AG09319 (cell line): ENCODE data around the gene HOMEZ.

Experiments
- DNase-seq: peaks from one replicate; pipeline ENCODE4 v3.0.0-alpha.2; 2010; ENCODE audit warnings: low read depth; ENCODE audit errors: extremely low read depth
- TF ChIP-seq, protein P1 (sequence below): IDR thresholded peaks from 2 replicates; pipeline ENCODE4 v1.5.1; 2011; ENCODE audit warnings: low read depth, mild to moderate bottlenecking, inconsistent platforms, low read length, moderate library complexity

Gene HOMEZ

DNA sequence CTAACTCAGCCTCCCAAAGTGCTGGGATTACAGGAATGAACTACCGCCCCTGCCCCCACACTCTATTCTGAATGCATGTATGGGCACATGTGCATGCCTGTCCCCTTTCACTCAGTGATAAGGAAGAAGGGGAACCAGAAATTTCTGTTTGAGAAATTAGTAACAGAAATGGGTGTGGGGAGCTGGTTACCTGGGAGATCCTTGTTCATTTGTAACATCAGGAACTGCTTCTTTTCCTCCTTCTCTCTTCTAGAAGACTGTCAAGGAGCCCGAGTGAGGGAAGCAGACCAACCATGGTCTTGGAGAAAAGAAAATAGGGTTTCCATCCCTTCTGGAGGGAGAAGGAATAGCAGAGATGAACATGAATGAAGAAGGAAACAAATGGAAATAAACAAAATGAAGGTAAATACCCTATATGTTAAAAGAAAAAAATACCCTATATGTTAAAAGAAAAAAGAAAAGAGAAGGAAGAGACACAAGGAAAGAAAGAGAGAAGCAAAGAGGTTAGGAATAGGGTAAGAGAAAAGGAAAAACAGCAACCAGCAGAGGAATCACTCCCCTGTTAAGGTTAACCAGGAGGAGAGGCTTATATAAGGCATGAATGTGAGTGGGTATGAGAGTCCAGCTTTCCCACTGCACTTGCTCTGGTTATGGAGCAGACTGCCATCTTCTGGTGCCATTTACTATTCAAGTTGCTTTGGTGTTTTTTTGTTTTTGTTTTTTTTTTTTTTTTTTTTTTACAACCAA, 13.5 kb upstream of the HOMEZ start:
- DNase-seq, result no peak
- TF ChIP-seq, protein P1, sequence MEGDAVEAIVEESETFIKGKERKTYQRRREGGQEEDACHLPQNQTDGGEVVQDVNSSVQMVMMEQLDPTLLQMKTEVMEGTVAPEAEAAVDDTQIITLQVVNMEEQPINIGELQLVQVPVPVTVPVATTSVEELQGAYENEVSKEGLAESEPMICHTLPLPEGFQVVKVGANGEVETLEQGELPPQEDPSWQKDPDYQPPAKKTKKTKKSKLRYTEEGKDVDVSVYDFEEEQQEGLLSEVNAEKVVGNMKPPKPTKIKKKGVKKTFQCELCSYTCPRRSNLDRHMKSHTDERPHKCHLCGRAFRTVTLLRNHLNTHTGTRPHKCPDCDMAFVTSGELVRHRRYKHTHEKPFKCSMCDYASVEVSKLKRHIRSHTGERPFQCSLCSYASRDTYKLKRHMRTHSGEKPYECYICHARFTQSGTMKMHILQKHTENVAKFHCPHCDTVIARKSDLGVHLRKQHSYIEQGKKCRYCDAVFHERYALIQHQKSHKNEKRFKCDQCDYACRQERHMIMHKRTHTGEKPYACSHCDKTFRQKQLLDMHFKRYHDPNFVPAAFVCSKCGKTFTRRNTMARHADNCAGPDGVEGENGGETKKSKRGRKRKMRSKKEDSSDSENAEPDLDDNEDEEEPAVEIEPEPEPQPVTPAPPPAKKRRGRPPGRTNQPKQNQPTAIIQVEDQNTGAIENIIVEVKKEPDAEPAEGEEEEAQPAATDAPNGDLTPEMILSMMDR, result peak; percentile 34

DNA sequence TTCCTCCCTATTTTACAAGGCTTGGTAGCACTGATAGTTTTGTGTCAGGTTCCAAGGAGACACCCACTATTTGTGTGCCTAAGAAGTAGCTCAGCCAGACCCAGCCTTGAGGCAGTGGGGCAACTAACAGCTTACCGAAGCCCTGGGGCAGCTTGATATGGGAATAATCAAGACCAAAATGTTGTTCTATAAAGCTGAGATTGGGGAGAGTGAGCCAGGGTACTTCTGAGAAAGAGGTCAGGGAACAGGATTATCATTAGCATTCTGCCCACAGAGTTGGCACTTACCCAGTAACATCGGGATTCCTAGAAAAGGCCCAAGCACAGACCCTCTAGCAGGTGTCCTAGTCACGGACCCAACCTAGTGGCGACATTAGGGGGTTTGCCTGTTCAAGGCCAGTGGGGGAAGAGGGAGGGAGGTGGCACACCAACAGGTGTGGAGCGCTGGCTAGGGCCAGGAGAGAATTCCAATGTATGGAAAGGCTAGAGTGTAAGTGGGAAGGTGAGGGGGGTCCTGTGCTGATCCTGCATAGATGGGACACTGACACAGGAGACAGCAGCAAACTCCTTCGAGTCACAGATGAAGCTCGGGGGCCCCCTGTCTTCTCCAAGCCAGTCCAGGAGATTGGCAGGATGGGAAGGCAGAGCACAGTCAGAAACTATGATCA, 11.8 kb upstream of the HOMEZ start:
- DNase-seq, result no peak
- TF ChIP-seq, protein P1, result no peak

DNA sequence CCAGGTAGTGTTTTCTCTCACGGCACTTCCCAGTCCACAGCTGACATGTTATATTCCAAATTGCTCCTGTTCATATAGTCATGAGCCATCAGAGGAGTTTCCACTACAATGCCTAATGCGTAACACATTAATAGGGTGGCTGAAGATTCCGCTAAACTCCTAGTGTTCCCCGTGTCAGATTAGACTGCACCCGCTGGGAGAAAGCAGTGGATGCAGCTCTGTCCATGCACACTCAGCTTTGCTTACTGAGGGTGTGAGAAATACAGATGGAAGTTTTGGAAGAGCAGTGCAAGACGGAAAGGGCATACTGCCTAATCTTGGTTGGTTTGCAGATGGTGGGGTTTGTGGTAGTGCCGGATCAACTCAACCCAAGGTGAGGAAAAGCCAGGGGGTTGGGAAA, 11.2 kb upstream of the HOMEZ start:
- TF ChIP-seq, protein P1, result no peak
- DNase-seq, result no peak

DNA sequence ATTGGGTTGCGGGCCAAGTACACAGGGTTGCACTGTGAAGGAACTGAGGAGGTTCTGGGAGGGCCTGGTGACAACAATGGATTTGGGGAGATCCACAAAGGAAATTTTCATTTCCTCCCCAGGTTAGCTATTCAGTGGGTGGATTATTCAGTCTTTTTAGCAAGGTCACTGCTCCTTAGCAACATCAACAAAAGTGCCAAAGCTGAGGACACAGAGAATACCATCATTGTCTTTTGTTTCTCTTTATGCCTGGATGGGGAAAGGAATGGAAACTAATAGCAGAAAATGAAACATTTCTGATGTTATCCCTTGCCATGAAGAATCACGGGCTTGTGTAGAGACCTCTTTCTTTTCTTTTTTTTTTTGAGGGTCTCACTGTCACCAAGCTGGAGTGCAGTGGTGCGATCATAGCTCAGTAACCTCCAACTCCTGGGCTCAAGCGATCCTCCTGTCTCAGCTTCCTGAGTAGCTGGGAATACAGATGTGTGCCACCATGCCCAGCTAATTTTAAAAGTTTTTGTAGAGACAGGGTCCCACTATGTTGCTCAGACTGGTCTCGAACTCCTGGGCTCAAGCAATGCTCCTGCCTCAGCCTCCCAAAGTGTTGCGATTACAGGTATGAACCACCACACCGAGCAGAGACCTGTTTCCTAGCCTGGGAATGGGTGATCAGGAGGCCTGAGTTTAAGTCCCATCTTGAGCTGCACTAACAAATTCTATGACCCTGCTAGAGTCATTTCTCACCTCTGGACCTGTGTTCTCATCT, 10.3 kb upstream of the HOMEZ start:
- TF ChIP-seq, protein P1, result no peak
- no peak for DNase-seq

DNA sequence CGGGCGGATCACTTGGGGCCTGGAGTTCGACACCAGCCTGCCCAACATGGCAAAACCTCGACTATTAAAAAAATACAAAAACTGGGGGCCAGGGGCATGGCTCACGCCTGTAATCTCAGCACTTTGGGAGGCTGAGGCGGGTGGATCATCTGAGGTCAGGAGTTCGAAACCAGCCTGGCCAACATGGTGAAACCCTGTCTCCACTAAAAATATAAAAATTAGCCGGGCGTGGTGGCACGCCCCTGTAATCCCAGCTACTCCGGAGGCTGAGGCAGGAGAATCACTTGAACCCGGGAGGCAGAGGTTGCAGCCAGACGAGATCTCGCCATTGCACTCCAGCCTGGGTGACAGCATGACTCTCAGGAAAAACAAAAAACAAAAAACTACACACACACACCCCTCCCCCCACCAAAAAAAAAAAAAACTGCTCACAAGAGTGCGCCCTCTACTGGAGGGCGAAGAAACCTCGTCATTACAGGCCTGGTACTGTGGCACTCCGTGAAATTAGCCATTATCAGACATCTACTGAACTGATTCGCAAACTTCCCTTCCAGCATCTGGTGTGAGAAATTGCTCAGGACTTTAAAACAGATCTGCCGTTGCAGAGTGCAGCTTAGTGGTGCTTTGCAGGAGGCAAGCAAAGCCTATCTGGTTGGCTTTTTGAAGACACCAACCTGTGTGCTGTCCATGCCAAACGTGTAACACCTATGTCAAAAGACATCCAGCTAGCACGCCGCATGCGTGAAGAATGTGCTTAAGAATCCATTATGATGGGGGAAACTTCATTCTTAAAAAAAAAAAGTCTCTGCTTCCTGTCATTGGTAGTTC, 9.0 kb upstream of the HOMEZ start:
- no peak for DNase-seq
- TF ChIP-seq, protein P1, result peak; percentile 81

DNA sequence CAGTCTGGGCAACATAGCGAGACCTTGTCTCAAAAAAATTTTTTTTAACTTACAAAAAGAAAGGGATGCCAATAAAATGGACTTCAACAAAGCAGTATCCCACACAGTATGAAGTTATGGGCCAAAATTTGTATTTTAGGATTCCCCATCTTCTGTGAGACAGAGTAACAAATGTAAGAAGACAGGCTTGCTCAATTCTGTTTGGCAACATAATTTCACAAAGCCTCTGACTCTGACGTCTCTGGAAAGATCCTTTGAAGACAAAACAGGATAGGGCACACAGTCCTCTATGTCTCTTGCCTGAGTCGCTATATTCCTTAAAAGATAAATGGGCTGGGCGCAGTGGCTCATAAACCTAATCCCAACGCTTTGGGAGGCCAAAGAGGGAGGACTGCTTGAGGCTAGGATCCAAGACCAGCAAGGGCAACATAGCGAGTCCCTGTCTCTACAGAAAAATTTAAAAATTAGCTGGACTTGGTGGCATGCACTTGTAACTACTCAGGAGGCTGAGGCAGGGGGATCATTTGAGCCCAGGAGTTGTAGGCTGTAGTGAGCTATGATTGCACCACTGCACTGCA, 1.1 kb upstream of the HOMEZ start:
- TF ChIP-seq, protein P1, result no peak
- DNase-seq, result no peak
